ENCODE data around the gene FREM3. TPM values are rescaled to one million over a fixed set of nuclear protein-coding genes. Genes with fewer than 3 reads are reported as not detected.
A peak's percentile ranks its signal among the peaks of the same experiment; 100 is the strongest.

The FREM3 gene
- total and polyA plus RNA-seq, 2 of the 8 experiments (the other 6 are each of a cell fraction or from before 2014, with no cell fraction given): 0.03 to 0.11 TPM

GRCh38 chr4:143623896-143624295, 76.6 kb downstream of the FREM3 start:
- no peaks in the 10 kb centered on the region for H3K36me3 ChIP-seq (ENCODE audit: control insufficient read depth in 2 of 4, insufficient read depth in 4 of 4, low read length in 3 of 4)
- no peaks in the 10 kb centered on the region for H3K23me2 ChIP-seq (ENCODE audit: low read depth, low read length)
- DNase-seq (ENCODE audit: low read depth in 1 of 2, low spot score in 2 of 2) (no peak), FAIRE-seq (no peak)
- H3K4me1 ChIP-seq (replicated peaks in 1 of 4; ENCODE audit: control insufficient read depth in 3 of 4, insufficient read depth in 4 of 4, low read length in 3 of 4): no peaks in the 10 kb centered on the region
- no peaks in the 10 kb centered on the region for H3K79me1 ChIP-seq (ENCODE audit: low read depth, low read length)
- no peaks in the 10 kb centered on the region for H3K9me3 ChIP-seq (ENCODE audit: insufficient read depth in 2 of 2, low read depth in 1 of 2, low read length in 1 of 2)
- H4K5ac ChIP-seq (ENCODE audit: insufficient read length, low read depth, low read length): no peak overlapping the region
- H2AK5ac ChIP-seq (ENCODE audit: low read depth, low read length): no peak overlapping the region
- no peaks in the 10 kb centered on the region for H4K20me1 ChIP-seq (replicated peaks in 1 of 2; ENCODE audit: control insufficient read depth in 1 of 2, insufficient read depth in 2 of 2, low read length in 2 of 2)
- H3K27me3 ChIP-seq (replicated peaks in 1 of 4; ENCODE audit: control insufficient read depth in 3 of 4, extremely low read depth in 1 of 4, insufficient read depth in 3 of 4, low read length in 3 of 4): no peaks in the 10 kb centered on the region; a peak in 2 of 7 replicates
- 95% methylated on average over 3 of the region's 3 CpGs; no CpG with 5 or more reads in 1 of the 2 experiments for WGBS, 2 experiments (ENCODE audit: extremely low coverage in 1 of 2, insufficient coverage in 1 of 2, insufficient read length in 1 of 2, insufficient replicate concordance in 2 of 2, low coverage in 1 of 2, low lambda C conversion rate in 2 of 2, missing lambda C conversion rate in 1 of 2)
- no peak for TF ChIP-seq BRCA1 (IDR thresholded peaks at IDR 0.05; ENCODE audit: low read depth, low read length)
- TF ChIP-seq CTCF (IDR thresholded peaks at IDR 0.05; ENCODE audit: control extremely low read depth in 1 of 3, insufficient read depth in 1 of 3, low read depth in 1 of 3, low read length in 3 of 3): no peak
- H3K18ac ChIP-seq (ENCODE audit: extremely low read depth, low read length): no peak overlapping the region
- no peak overlapping the region for H4K91ac ChIP-seq (replicated peaks; ENCODE audit: insufficient read length, low read length)
- no peak overlapping the region for H2BK12ac ChIP-seq (ENCODE audit: low read depth, low read length)
- no peak overlapping the region for H3K23ac ChIP-seq (ENCODE audit: insufficient read length)
- no peak overlapping the region for H3K56ac ChIP-seq (replicated peaks; ENCODE audit: insufficient read length, low read depth, low read length)
- ChIA-PET CTCF (ENCODE audit: partially characterized antibody) (no interaction called here), POLR2A (ENCODE audit: partially characterized antibody) (no interaction called here)
- no peak overlapping the region for H3K14ac ChIP-seq (ENCODE audit: insufficient read length)
- H4K8ac ChIP-seq (ENCODE audit: extremely low read depth, insufficient read depth, low read length): no peak overlapping the region
- H3K9ac ChIP-seq (replicated peaks in 1 of 4; ENCODE audit: extremely low read depth in 1 of 4, low read depth in 3 of 4, low read length in 3 of 4): peak overlapping the region in 1 of 4 experiments; percentile 8; a peak in 1 of 7 replicates
- no peak overlapping the region for H2BK120ac ChIP-seq (replicated peaks; ENCODE audit: low read depth, low read length)
- no peak overlapping the region for H3K27ac ChIP-seq (ENCODE audit: low read depth, low read length)
- no peak overlapping the region for H2AFZ ChIP-seq (ENCODE audit: low read length)
- H3K79me2 ChIP-seq (ENCODE audit: control insufficient read depth in 1 of 2, insufficient read depth in 2 of 2, low read length in 2 of 2): no peaks in the 10 kb centered on the region
- H2BK5ac ChIP-seq (ENCODE audit: low read depth, low read length): no peak overlapping the region
- no peak overlapping the region for H2BK20ac ChIP-seq (ENCODE audit: low read length)
- H3K4ac ChIP-seq (replicated peaks; ENCODE audit: insufficient read length, low read depth, low read length): no peak overlapping the region
- no peak overlapping the region for H2BK15ac ChIP-seq (ENCODE audit: low read length)
- no peak overlapping the region for H3K4me2 ChIP-seq (ENCODE audit: insufficient read depth in 1 of 2, low read depth in 2 of 2, low read length in 2 of 2)
- H3K4me3 ChIP-seq (ENCODE audit: extremely low read depth in 1 of 4, insufficient read depth in 2 of 4, low read depth in 3 of 4, low read length in 4 of 4): no peak overlapping the region
